IMR-90 (cell line): Measurements from ENCODE around the gene OR2T35. TPM values are rescaled to one million over a fixed set of nuclear protein-coding genes. Genes with fewer than 3 reads are reported as not detected.

Experiments
- ATAC-seq: fragments of 200-7000 bp; cut with Tn5 transposase; 2 replicates; pipeline ENCODE4 v1.9.1; 2020; ENCODE audit warnings: low read depth, mild to moderate bottlenecking, moderate library complexity
- BruUV-seq: library from RNA; stranded (reverse); fragments of 400-500 nt; replicated peaks from 2 replicates; lab custom pipeline; 2021; lab: Mats Ljungman, UMichigan
- CTCF ChIA-PET: fragments of 300-600 bp; formaldehyde crosslinking; extraction: SDS; loops from one replicate; lab custom pipeline; 2021; ENCODE audit warnings: antibody characterized with exemption; lab: Yijun Ruan, JAX
- POLR2A ChIA-PET: fragments of 300-600 bp; sonication (Branson Sonifier 250); formaldehyde crosslinking; loops from one replicate; lab custom pipeline; 2022; ENCODE audit warnings: antibody characterized with exemption; ENCODE audit not compliant: unreplicated experiment; lab: Charles Lee
- DNase-seq: peaks from one replicate; pipeline ENCODE4 v3.0.0; 2013
- H2AFZ ChIP-seq: replicated peaks from 2 replicates; pipeline ENCODE3; 2013; ENCODE audit warnings: low read length, mild to moderate bottlenecking; ENCODE audit not compliant: poor library complexity
- H2AK5ac ChIP-seq: 2 replicates; pipeline ENCODE4 v1.6.1; 2013; ENCODE audit warnings: low read depth, low read length, inconsistent platforms
- H2AK9ac ChIP-seq: replicated peaks from 2 replicates; pipeline ENCODE3; 2013; ENCODE audit warnings: mild to moderate bottlenecking, low read depth, low read length, moderate library complexity; ENCODE audit not compliant: poor library complexity
- H2BK120ac ChIP-seq: 2 replicates; pipeline ENCODE4 v1.6.1; 2013; ENCODE audit warnings: low read depth, low read length, inconsistent platforms
- H2BK15ac ChIP-seq: 3 replicates; pipeline ENCODE4 v1.6.1; 2013; ENCODE audit warnings: low read depth, low read length, inconsistent platforms
- H2BK20ac ChIP-seq: 2 replicates; pipeline ENCODE4 v1.6.1; 2013; ENCODE audit warnings: low read depth, mild to moderate bottlenecking, inconsistent platforms, low read length, moderate library complexity
- H2BK5ac ChIP-seq: 2 replicates; pipeline ENCODE4 v1.6.1; 2013; ENCODE audit warnings: mild to moderate bottlenecking, low read depth, low read length, inconsistent platforms; ENCODE audit not compliant: poor library complexity, severe bottlenecking
- H3K14ac ChIP-seq: replicated peaks from 2 replicates; pipeline ENCODE4 v1.6.1; 2013; ENCODE audit warnings: low read depth, low read length, inconsistent platforms
- H3K18ac ChIP-seq: 2 replicates; pipeline ENCODE4 v1.6.1; 2013; ENCODE audit warnings: low read depth, low read length, control low read depth
- H3K23ac ChIP-seq: 2 replicates; pipeline ENCODE4 v1.6.1; 2013; ENCODE audit warnings: low read depth, low read length, inconsistent platforms
- H3K27ac ChIP-seq: 2 replicates; pipeline ENCODE4 v1.5.1; 2013; ENCODE audit warnings: mild to moderate bottlenecking, control low read depth, low read length; ENCODE audit not compliant: insufficient read depth
- H3K27me3 ChIP-seq: 2 replicates; pipeline ENCODE4 v1.6.1; 2013; ENCODE audit warnings: low read length; ENCODE audit not compliant: control insufficient read depth, insufficient read depth
- H3K36me3 ChIP-seq: 2 replicates; pipeline ENCODE4 v1.6.1; 2013; ENCODE audit warnings: low read length, mixed read lengths; ENCODE audit not compliant: control insufficient read depth, insufficient read depth
- H3K4ac ChIP-seq: 2 replicates; pipeline ENCODE4 v1.6.1; 2013; ENCODE audit warnings: low read depth, low read length, inconsistent platforms
- H3K4me1 ChIP-seq: 2 replicates; pipeline ENCODE4 v1.6.1; 2013; ENCODE audit warnings: low read length, mixed read lengths; ENCODE audit not compliant: control insufficient read depth, insufficient read depth
- H3K4me2 ChIP-seq: 2 replicates; pipeline ENCODE4 v1.6.1; 2013; ENCODE audit warnings: low read depth, mild to moderate bottlenecking, control low read depth, low read length, moderate library complexity
- H3K4me3 ChIP-seq: 2 replicates; pipeline ENCODE4 v1.5.1; 2013; ENCODE audit warnings: low read depth, mild to moderate bottlenecking, control low read depth, low read length, moderate library complexity; ENCODE audit not compliant: insufficient read depth
- H3K56ac ChIP-seq: 2 replicates; pipeline ENCODE4 v1.6.1; 2013; ENCODE audit warnings: low read length, inconsistent platforms; ENCODE audit not compliant: insufficient read depth; ENCODE audit errors: extremely low read depth
- H3K79me1 ChIP-seq, 2 experiments: 2 replicates each; pipeline ENCODE4 v1.6.1; 2013; ENCODE audit warnings: low read length in 2 of 2, inconsistent platforms in 1 of 2, low read depth in 1 of 2
- H3K9ac ChIP-seq: 2 replicates; pipeline ENCODE4 v1.6.1; 2013; ENCODE audit warnings: low read depth, low read length, control low read depth
- H3K9me1 ChIP-seq: 2 replicates; pipeline ENCODE4 v1.6.1; 2013; ENCODE audit warnings: low read length, inconsistent platforms; ENCODE audit not compliant: insufficient read depth
- H3K9me3 ChIP-seq: 2 replicates; pipeline ENCODE4 v1.6.1; 2013; ENCODE audit warnings: low read length; ENCODE audit not compliant: control insufficient read depth, insufficient read depth
- H4K20me1 ChIP-seq: 2 replicates; pipeline ENCODE4 v1.6.1; 2013; ENCODE audit warnings: low read length, inconsistent platforms; ENCODE audit not compliant: insufficient read depth
- H4K5ac ChIP-seq: 2 replicates; pipeline ENCODE4 v1.6.1; 2013; ENCODE audit warnings: mild to moderate bottlenecking, low read depth, low read length, control low read depth
- H4K8ac ChIP-seq, 2 experiments: 2 replicates each; pipeline ENCODE4 v1.6.1; 2013; ENCODE audit warnings: low read depth in 2 of 2, low read length in 2 of 2, control low read depth in 1 of 2, inconsistent platforms in 1 of 2
- H4K91ac ChIP-seq: 2 replicates; pipeline ENCODE4 v1.6.1; 2013; ENCODE audit warnings: low read depth, low read length, inconsistent platforms; ENCODE audit not compliant: insufficient read depth
- BHLHE40 ChIP-seq: fragments of 150-350 bp; IDR thresholded peaks from 2 replicates; pipeline ENCODE4 v1.6.1; 2016; ENCODE audit warnings: mild to moderate bottlenecking, low read depth, low read length
- CEBPB ChIP-seq: IDR thresholded peaks from 2 replicates; pipeline ENCODE4 v1.6.1; 2012; ENCODE audit warnings: low read depth, low read length, improper control_type of control experiment
- CHD1 ChIP-seq: IDR thresholded peaks from 2 replicates; pipeline ENCODE4 v1.6.1; 2012; ENCODE audit warnings: low read depth, low read length, improper control_type of control experiment
- MAZ ChIP-seq: IDR thresholded peaks from 2 replicates; pipeline ENCODE4 v1.6.1; 2012; ENCODE audit warnings: low read depth, mild to moderate bottlenecking, low read length, improper control_type of control experiment, moderate library complexity, borderline replicate concordance
- MXI1 ChIP-seq: IDR thresholded peaks from 2 replicates; pipeline ENCODE4 v1.6.1; 2012; ENCODE audit warnings: low read depth, mild to moderate bottlenecking, low read length, moderate library complexity, borderline replicate concordance
- NFE2L2 ChIP-seq: fragments of 150-350 bp; IDR thresholded peaks from 2 replicates; pipeline ENCODE4 v1.6.1; 2016; ENCODE audit warnings: low read depth, mild to moderate bottlenecking, low read length
- POLR2A ChIP-seq: IDR thresholded peaks from 2 replicates; pipeline ENCODE4 v1.6.1; 2012; ENCODE audit warnings: mild to moderate bottlenecking, low read depth, low read length
- RAD21 ChIP-seq: IDR thresholded peaks from 2 replicates; pipeline ENCODE4 v1.6.1; 2012; ENCODE audit warnings: low read length, improper control_type of control experiment
- RCOR1 ChIP-seq: IDR thresholded peaks from 2 replicates; pipeline ENCODE4 v1.6.1; 2012; ENCODE audit warnings: mild to moderate bottlenecking, low read length, improper control_type of control experiment; ENCODE audit not compliant: insufficient replicate concordance
- RFX5 ChIP-seq: IDR thresholded peaks from 2 replicates; pipeline ENCODE4 v1.8.0; 2012; ENCODE audit warnings: low read depth, mild to moderate bottlenecking, low read length, moderate library complexity
- WGBS, 2 experiments: methylation state at CpG; one replicate each; pipeline versions ENCODE4 v1.1.5 to v1.1.7; 2013; ENCODE audit warnings: missing lambda C conversion rate in 2 of 2; ENCODE audit not compliant: insufficient read length in 1 of 2; ENCODE audit errors: extremely low coverage in 2 of 2; 5-methylcytosine and 5-hydroxymethylcytosine counted together
- dilution Hi-C: fragments of 300-500 bp; cut with HindIII; formaldehyde crosslinking; loops from one replicate; pipeline ENCODE4 v1.14.3; 2018; ENCODE audit warnings: low sequenced_read_pairs; ENCODE audit not compliant: unreplicated experiment
- in situ Hi-C: fragments of 300-500 bp; cut with MboI; formaldehyde crosslinking; loops from 3 replicates; pipeline ENCODE4 v1.14.3; 2019; ENCODE audit warnings: low sequenced_read_pairs, inconsistent platforms, mixed read lengths
- intact Hi-C: fragments of 100-400 bp; cut with micrococcal nuclease; formaldehyde crosslinking; loops from 2 replicates; pipeline ENCODE4 v1.10.0; 2022
- polyA plus RNA-seq, 3 experiments: library from polyadenylated mRNA; depleted of rRNA; stranded (reverse); fragments of >200 nt; gene quantifications; 2 replicates each; pipeline ENCODE4 v1.2.3, GENCODE V29; 2012; ENCODE audit warnings: low replicate concordance in 1 of 3
- total RNA-seq: library from RNA; depleted of rRNA; stranded (reverse); fragments of >200 nt; gene quantifications from 2 replicates; pipeline ENCODE4 v1.2.3, GENCODE V29; 2012
- TF ChIP-seq, protein P1 (sequence below): fragments of 150-350 bp; IDR thresholded peaks from 2 replicates; pipeline ENCODE4 v1.6.1; 2017; ENCODE audit warnings: mild to moderate bottlenecking, antibody characterized with exemption, low read length, low read depth
- TF ChIP-seq, protein P2 (sequence below): conservative IDR thresholded peaks from 2 replicates; pipeline ENCODE4 v1.5.1; 2012; ENCODE audit warnings: mild to moderate bottlenecking, low read depth, low read length, improper control_type of control experiment
- TF ChIP-seq, protein P3 (sequence below): fragments of 150-350 bp; IDR thresholded peaks from 2 replicates; pipeline ENCODE4 v1.6.1; 2016; ENCODE audit warnings: low read depth, mild to moderate bottlenecking, low read length, moderate library complexity, borderline replicate concordance

The OR2T35 gene
- total and polyA plus RNA-seq, 2 of the 4 experiments (the other 2 are of a cell fraction), result not detected

DNA sequence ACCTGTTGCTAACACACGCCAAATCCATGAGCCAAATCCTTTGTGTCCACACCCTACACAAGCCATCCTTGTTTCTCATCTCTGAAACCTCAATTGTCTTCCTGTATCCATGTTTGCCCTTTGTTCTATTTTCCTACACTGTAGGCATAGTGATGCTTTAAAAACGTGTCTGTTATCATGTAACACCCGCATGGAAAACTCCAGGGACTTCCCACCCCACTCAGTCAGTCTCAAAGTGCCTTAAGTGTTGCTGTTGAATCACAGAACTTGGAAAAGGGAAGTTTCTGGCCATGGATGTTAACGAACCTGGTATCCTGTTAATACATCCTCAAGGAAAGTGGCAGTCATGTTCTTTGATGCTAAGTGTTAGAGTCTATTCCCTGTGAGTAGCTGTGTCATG, 19.9 kb downstream of the OR2T35 start:
- CTCF ChIA-PET, result no interaction called here

More for the DNA sequence above, 19.9 kb downstream of the OR2T35 start:
- Histone ChIP-seq H4K5ac (no peak overlapping the region), H2AK5ac (no peak overlapping the region), H3K4ac (no peak overlapping the region), H3K4me1 (no peaks in the 10 kb centered on the region), H2BK5ac (no peak overlapping the region), H2BK120ac (no peak overlapping the region), H3K4me3 (no peak overlapping the region), H3K27me3 (no peaks in the 10 kb centered on the region), H3K9me3 (no peaks in the 10 kb centered on the region), H4K8ac (no peak overlapping the region), H2BK15ac (no peak overlapping the region), H3K9me1 (no peaks in the 10 kb centered on the region), H3K79me1 (no peaks in the 10 kb centered on the region), H3K56ac (no peak overlapping the region), H4K20me1 (no peaks in the 10 kb centered on the region), H4K91ac (no peak overlapping the region), H3K36me3 (no peaks in the 10 kb centered on the region), H3K4me2 (no peak overlapping the region), H2AK9ac (no peak overlapping the region), H3K27ac (no peak overlapping the region), H3K18ac (no peak overlapping the region), H3K14ac (no peak overlapping the region), H2AFZ (no peak overlapping the region), H3K9ac (no peak overlapping the region), H2BK20ac (no peak overlapping the region), H3K23ac (no peak overlapping the region)
- dilution Hi-C loops, result no loop called here
- TF ChIP-seq RAD21, result no peak
- TF ChIP-seq, protein P1, sequence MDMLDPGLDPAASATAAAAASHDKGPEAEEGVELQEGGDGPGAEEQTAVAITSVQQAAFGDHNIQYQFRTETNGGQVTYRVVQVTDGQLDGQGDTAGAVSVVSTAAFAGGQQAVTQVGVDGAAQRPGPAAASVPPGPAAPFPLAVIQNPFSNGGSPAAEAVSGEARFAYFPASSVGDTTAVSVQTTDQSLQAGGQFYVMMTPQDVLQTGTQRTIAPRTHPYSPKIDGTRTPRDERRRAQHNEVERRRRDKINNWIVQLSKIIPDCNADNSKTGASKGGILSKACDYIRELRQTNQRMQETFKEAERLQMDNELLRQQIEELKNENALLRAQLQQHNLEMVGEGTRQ, result no peak
- TF ChIP-seq MAZ, result no peak
- TF ChIP-seq RCOR1, result no peak
- TF ChIP-seq, protein P2, sequence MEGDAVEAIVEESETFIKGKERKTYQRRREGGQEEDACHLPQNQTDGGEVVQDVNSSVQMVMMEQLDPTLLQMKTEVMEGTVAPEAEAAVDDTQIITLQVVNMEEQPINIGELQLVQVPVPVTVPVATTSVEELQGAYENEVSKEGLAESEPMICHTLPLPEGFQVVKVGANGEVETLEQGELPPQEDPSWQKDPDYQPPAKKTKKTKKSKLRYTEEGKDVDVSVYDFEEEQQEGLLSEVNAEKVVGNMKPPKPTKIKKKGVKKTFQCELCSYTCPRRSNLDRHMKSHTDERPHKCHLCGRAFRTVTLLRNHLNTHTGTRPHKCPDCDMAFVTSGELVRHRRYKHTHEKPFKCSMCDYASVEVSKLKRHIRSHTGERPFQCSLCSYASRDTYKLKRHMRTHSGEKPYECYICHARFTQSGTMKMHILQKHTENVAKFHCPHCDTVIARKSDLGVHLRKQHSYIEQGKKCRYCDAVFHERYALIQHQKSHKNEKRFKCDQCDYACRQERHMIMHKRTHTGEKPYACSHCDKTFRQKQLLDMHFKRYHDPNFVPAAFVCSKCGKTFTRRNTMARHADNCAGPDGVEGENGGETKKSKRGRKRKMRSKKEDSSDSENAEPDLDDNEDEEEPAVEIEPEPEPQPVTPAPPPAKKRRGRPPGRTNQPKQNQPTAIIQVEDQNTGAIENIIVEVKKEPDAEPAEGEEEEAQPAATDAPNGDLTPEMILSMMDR, result no peak
- no peak for TF ChIP-seq NFE2L2
- no peak for TF ChIP-seq CHD1
- TF ChIP-seq, protein P3, sequence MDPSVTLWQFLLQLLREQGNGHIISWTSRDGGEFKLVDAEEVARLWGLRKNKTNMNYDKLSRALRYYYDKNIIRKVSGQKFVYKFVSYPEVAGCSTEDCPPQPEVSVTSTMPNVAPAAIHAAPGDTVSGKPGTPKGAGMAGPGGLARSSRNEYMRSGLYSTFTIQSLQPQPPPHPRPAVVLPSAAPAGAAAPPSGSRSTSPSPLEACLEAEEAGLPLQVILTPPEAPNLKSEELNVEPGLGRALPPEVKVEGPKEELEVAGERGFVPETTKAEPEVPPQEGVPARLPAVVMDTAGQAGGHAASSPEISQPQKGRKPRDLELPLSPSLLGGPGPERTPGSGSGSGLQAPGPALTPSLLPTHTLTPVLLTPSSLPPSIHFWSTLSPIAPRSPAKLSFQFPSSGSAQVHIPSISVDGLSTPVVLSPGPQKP, result no peak
- no peak for TF ChIP-seq POLR2A
- no peak for TF ChIP-seq RFX5
- TF ChIP-seq CEBPB, result no peak
- no peak for TF ChIP-seq MXI1
- TF ChIP-seq BHLHE40, result no peak
- intact Hi-C loops, result no loop called here
- DNase-seq (no peak), ATAC-seq (no peak)
- BruUV-seq, result no TSS peak
- POLR2A ChIA-PET, result no interaction called here
- in situ Hi-C loops, result no loop called here
- WGBS, 2 experiments, result no CpG with 5 or more reads among the region's 4 CpGs
